Esophagus muscularis mucosa (tissue), 4 donors: ENCODE results near the gene C6orf141. TPM values are rescaled to one million over a fixed set of nuclear protein-coding genes. Genes with fewer than 3 reads are reported as not detected.

Source experiments
- DNase-seq: peaks from one replicate; pipeline ENCODE4 v3.0.0-alpha.2; 2017; ENCODE audit errors: extremely low spot score
- H3K27ac ChIP-seq, 4 donors: fragments of 200-600 bp; sonication (generic); replicated peaks in 1 of 4; 1 replicate in 3 of 4; 2 replicates in 1 of 4; pipeline ENCODE4 v1.5.1; 2016 to 2019; ENCODE audit warnings: mild to moderate bottlenecking in 1 of 4
- H3K27me3 ChIP-seq, 4 donors: fragments of 200-600 bp; sonication (generic); one replicate each; pipeline versions ENCODE4 v1.5.1 to v1.6.0; 2016 to 2019
- H3K36me3 ChIP-seq, 4 donors: fragments of 200-600 bp; sonication (generic); one replicate each; pipeline ENCODE4 v1.5.1; 2016 to 2019
- H3K4me1 ChIP-seq, 4 donors: fragments of 200-600 bp; sonication (generic); one replicate each; pipeline ENCODE4 v1.5.1; 2016 to 2019
- H3K4me3 ChIP-seq, 4 donors: fragments of 200-600 bp; sonication (generic); 1 replicate in 2 of 4; 2 replicates in 2 of 4; pipeline ENCODE4 v1.5.1; 2016 to 2019; ENCODE audit warnings: mild to moderate bottlenecking in 4 of 4, moderate library complexity in 1 of 4
- H3K9me3 ChIP-seq, 4 donors: fragments of 200-600 bp; sonication (generic); 1 replicate in 3 of 4; 2 replicates in 1 of 4; pipeline ENCODE4 v1.5.1; 2016 to 2019
- CTCF ChIP-seq, 3 experiments: fragments of 200-600 bp in 2 of 3; fragments of 450-650 bp in 1 of 3; sonication (generic) in 2 of 3; IDR thresholded peaks; one replicate each; pipeline ENCODE4 v1.5.1; 2017 to 2019; ENCODE audit warnings: antibody characterized with exemption in 3 of 3, mild to moderate bottlenecking in 2 of 3, moderate library complexity in 1 of 3
- EP300 ChIP-seq: sonication (generic); formaldehyde crosslinking; IDR thresholded peaks from one replicate; pipeline ENCODE4 v1.6.1; 2017; ENCODE audit warnings: antibody characterized with exemption
- POLR2A ChIP-seq: fragments of 450-650 bp; IDR thresholded peaks from one replicate; pipeline ENCODE4 v1.6.1; 2017; ENCODE audit warnings: antibody characterized with exemption, moderate library complexity, mild to moderate bottlenecking, low read depth
- POLR2AphosphoS5 ChIP-seq, 2 donors: sonication (generic); formaldehyde crosslinking; IDR thresholded peaks; one replicate each; pipeline ENCODE4 v1.6.1; 2017; ENCODE audit warnings: antibody characterized with exemption in 2 of 2
- WGBS: methylation state at CpG from one replicate; pipeline ENCODE4 v1.1.5; 2018; 5-methylcytosine and 5-hydroxymethylcytosine counted together
- intact Hi-C: fragments of 100-400 bp; cut with DNase I; formaldehyde crosslinking; loops from one replicate; pipeline ENCODE4 v1.15.1; 2023
- total RNA-seq, 4 donors: library from RNA; depleted of rRNA; stranded (reverse); fragments of >200 nt; gene quantifications; one replicate each; pipeline versions ENCODE4 v1.1.0 to v1.2.1, GENCODE V29; 2016

C6orf141 gene
- total RNA-seq, 4 donors from 2014 or later, result 1.2 to 2.5 (median 1.9) TPM

DNA sequence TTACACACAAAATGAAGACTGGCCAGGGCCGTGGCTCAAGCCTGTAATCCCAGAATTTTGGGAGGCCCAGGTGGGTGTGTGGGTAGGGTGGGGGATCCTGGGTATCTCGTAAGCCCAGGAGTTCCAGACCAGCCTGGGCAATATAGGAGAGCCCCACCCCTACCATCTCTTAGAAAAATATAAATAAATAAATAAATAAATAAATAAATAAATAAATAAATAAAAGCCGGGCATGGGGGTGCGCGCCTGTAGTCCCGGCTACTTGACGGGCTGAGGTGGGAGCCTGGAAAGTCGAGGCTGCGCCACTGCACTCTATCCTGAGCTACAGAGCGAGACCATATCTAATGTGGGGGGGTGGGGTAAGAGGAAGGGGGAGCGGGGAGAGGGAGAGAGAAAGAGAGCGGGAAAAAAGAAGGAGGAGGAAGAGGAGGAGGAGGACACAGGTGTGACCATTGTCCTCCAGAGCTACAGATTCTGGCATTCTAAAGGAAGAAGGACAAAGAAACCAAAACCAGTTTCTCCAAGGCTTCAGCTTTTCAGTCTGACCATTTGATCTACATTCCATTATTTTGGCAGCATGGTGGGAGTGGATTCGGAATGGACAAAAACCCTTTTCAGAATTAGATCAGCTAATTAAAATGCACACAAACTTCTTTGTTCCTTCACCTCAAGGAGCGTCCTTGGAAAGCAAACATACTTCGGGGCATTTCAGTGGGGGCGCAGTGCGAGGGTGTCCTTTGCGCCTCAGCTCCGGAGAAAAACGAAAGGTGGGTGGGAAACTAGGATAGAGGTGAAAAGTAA, 577 bp upstream of the C6orf141 start:
- no peak for TF ChIP-seq POLR2AphosphoS5 (IDR thresholded peaks at IDR 0.05)
- no peak for TF ChIP-seq EP300
- no peak for TF ChIP-seq POLR2A
- TF ChIP-seq CTCF (IDR thresholded peaks at IDR 0.05), result no peak
- 45% methylated on average over 19 of the region's 20 CpGs for WGBS

GRCh38 chr6:49551078-49551865, 804 bp downstream of the C6orf141 start:
- Histone ChIP-seq H3K4me1 (peaks cover 14 to 21% (median 21%) of the 10 kb centered on the region in 4 donors), H3K36me3 (no peaks in the 10 kb centered on the region), H3K27me3 (peaks cover 0 to 30% (median 13%) of the 10 kb centered on the region in 4 donors), H3K27ac (no peak overlapping the region), H3K9me3 (no peaks in the 10 kb centered on the region), H3K4me3 (peak overlapping the region; percentile 43 to 53 (median 48))
- 8% methylated on average over 24 of the region's 38 CpGs for WGBS
- TF ChIP-seq POLR2AphosphoS5 (IDR thresholded peaks at IDR 0.05), result no peak
- TF ChIP-seq POLR2A, result no peak
- TF ChIP-seq EP300, result no peak
- TF ChIP-seq CTCF (IDR thresholded peaks at IDR 0.05), result no peak
- DNase-seq, result no peak
- intact Hi-C loops, result no loop called here

More for the DNA sequence above, 577 bp upstream of the C6orf141 start:
- Histone ChIP-seq H3K36me3 (no peaks in the 10 kb centered on the region), H3K4me3 (peak overlapping the region; percentile 43 to 53 (median 48)), H3K27ac (no peak overlapping the region), H3K27me3 (peaks cover 0 to 30% (median 13%) of the 10 kb centered on the region in 4 donors), H3K9me3 (no peaks in the 10 kb centered on the region), H3K4me1 (peaks cover 14 to 21% (median 21%) of the 10 kb centered on the region in 4 donors)
- no peak for DNase-seq
- intact Hi-C loops, result no loop called here

DNA sequence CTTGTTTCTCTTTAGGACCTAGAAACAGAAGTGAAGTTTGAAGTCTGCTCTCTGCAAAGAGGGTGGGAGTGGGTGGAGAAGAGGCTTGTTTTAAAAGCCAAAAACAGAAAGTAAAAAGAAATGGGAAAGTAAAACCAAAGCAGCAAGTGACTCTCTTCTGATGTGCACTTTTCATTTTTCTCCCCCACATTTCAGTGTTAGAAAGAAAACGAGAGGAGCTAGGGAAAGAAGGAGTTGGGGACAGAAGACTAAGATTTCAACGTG, 1.3 kb downstream of the C6orf141 start:
- Histone ChIP-seq H3K36me3 (no peaks in the 10 kb centered on the region), H3K27ac (no peak overlapping the region), H3K4me3 (peak overlapping the region; percentile 43 to 53 (median 48)), H3K27me3 (peaks cover 0 to 30% (median 13%) of the 10 kb centered on the region in 4 donors), H3K9me3 (no peaks in the 10 kb centered on the region), H3K4me1 (peaks cover 14 to 21% (median 21%) of the 10 kb centered on the region in 4 donors)
- DNase-seq, result no peak
- 56% methylated on average over 2 of the region's 2 CpGs for WGBS
- no peak for TF ChIP-seq EP300
- no peak for TF ChIP-seq POLR2A
- TF ChIP-seq POLR2AphosphoS5 (IDR thresholded peaks at IDR 0.05), result no peak
- no peak for TF ChIP-seq CTCF (IDR thresholded peaks at IDR 0.05)
- intact Hi-C loops, result no loop called here

- intact Hi-C loops, result no loop called here
- TF ChIP-seq POLR2A (no peak), CTCF (IDR thresholded peaks at IDR 0.05) (no peak), EP300 (no peak), POLR2AphosphoS5 (IDR thresholded peaks at IDR 0.05) (no peak)
- peaks cover 0 to 30% (median 13%) of the 10 kb centered on the region in 4 donors for H3K27me3 ChIP-seq
- 91% methylated on average over 2 of the region's 2 CpGs for WGBS
- no peak overlapping the region for H3K4me3 ChIP-seq
- no peak for DNase-seq
- peaks cover 14 to 21% (median 21%) of the 10 kb centered on the region in 4 donors for H3K4me1 ChIP-seq
- H3K36me3 ChIP-seq, result no peaks in the 10 kb centered on the region
- H3K27ac ChIP-seq, result no peak overlapping the region
- no peaks in the 10 kb centered on the region for H3K9me3 ChIP-seq
Measured at GRCh38 chr6:49552596-49552995, 2.1 kb downstream of the C6orf141 start.
